WTC11 (cell line): ENCODE results near the gene EME2.

ENCODE experiments used
- ATF1 ChIP-seq: sonication (generic); formaldehyde crosslinking; IDR thresholded peaks from 2 replicates; pipeline ENCODE4 v1.8.1; 2023; ENCODE audit warnings: mild to moderate bottlenecking, moderate library complexity, missing genetic modification reagents
- IRF2 ChIP-seq: sonication (generic); formaldehyde crosslinking; IDR thresholded peaks from 2 replicates; pipeline ENCODE4 v1.8.0; 2022; ENCODE audit warnings: low read depth, missing genetic modification reagents, borderline replicate concordance
- JUN ChIP-seq: sonication (generic); formaldehyde crosslinking; IDR thresholded peaks from 2 replicates; pipeline ENCODE4 v1.8.0; 2023; ENCODE audit warnings: mild to moderate bottlenecking, missing genetic modification reagents
- SP1 ChIP-seq: sonication (generic); formaldehyde crosslinking; conservative IDR thresholded peaks from 2 replicates; pipeline ENCODE4 v1.8.1; 2022; ENCODE audit warnings: missing genetic modification reagents
- TEAD1 ChIP-seq: sonication (generic); formaldehyde crosslinking; IDR thresholded peaks from 2 replicates; pipeline ENCODE4 v1.8.0; 2022; ENCODE audit warnings: mild to moderate bottlenecking, missing genetic modification reagents
- TP53 ChIP-seq: sonication (generic); formaldehyde crosslinking; IDR thresholded peaks from 2 replicates; pipeline ENCODE4 v1.8.1; 2023; ENCODE audit warnings: mild to moderate bottlenecking, missing genetic modification reagents
- ZBTB21 ChIP-seq: sonication (generic); formaldehyde crosslinking; IDR thresholded peaks from 2 replicates; pipeline ENCODE4 v1.8.1; 2023; ENCODE audit warnings: mild to moderate bottlenecking, missing genetic modification reagents, borderline replicate concordance
- ZNF138 ChIP-seq: sonication (generic); formaldehyde crosslinking; conservative IDR thresholded peaks from 2 replicates; pipeline ENCODE4 v1.8.1; 2022; ENCODE audit warnings: mild to moderate bottlenecking, moderate library complexity, missing genetic modification reagents
- ZNF263 ChIP-seq: sonication (generic); formaldehyde crosslinking; IDR thresholded peaks from 2 replicates; pipeline ENCODE4 v1.8.1; 2022; ENCODE audit warnings: low read depth, mild to moderate bottlenecking, moderate library complexity, missing genetic modification reagents
- ZNF416 ChIP-seq: fragments of 250-450 bp; sonication (Bioruptor Pico); IDR thresholded peaks from 2 replicates; pipeline ENCODE4 v1.9.0; 2021; ENCODE audit warnings: mild to moderate bottlenecking, inconsistent platforms
- TF ChIP-seq, protein P1 (sequence below): sonication (generic); formaldehyde crosslinking; IDR thresholded peaks from 2 replicates; pipeline ENCODE4 v1.8.0; 2022; ENCODE audit warnings: mild to moderate bottlenecking, missing genetic modification reagents
- TF ChIP-seq, protein P2 (sequence below): fragments of 200-600 bp; IDR thresholded peaks from 2 replicates; pipeline ENCODE4 v1.8.0; 2022; ENCODE audit warnings: antibody characterized with exemption
- TF ChIP-seq, protein P3 (sequence below): fragments of 250-450 bp; sonication (Bioruptor Pico); IDR thresholded peaks from 2 replicates; pipeline ENCODE4 v1.9.0; 2021; ENCODE audit warnings: moderate library complexity, mild to moderate bottlenecking, inconsistent platforms, borderline replicate concordance

DNA sequence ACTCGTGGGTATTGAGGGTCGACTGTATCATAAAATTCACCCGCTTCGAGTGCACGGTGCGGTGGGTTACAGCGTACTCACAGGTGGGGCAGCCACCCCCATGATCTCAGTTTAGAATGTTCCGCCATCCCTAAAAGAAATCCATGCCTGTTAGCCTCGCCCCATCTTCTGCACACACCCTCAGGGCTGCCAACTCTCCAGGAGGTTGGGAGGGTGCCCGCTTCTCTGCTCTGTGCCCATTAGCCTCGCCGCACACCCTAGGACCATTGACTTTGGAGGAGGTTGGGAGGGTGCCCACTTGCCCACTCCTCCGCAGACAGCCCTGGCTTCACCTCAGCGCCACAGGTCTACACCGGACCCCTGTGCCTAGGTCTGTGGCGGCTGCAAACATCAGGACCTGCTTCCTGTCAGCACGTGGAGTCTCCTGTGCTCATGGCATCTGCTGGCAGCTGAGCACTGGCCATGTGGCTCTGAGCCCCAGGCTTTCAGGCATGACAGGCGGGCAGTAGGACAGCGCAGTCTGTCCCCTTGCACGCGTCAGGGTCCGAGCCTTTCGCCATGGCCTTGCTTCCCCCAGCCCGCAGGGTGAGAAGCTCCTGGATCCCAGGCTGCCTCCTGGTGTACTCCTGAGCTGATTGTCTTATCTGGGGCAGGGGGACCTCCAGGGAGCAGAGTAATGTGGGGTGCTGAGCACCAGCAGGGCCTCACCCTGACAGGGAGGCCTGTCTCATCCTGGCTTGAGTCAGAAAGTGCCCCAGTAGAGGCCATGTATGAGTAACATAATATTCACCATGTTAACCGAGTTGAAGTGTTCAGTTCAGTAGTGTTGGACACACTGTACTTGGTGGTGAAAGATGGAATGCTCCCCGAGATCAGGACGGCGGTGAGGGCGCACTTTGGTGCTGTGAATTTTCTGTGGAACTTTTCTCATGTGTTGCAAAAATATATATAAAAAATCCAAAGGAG is 23.2 kb upstream of the EME2 start:
- TF ChIP-seq, protein P1, sequence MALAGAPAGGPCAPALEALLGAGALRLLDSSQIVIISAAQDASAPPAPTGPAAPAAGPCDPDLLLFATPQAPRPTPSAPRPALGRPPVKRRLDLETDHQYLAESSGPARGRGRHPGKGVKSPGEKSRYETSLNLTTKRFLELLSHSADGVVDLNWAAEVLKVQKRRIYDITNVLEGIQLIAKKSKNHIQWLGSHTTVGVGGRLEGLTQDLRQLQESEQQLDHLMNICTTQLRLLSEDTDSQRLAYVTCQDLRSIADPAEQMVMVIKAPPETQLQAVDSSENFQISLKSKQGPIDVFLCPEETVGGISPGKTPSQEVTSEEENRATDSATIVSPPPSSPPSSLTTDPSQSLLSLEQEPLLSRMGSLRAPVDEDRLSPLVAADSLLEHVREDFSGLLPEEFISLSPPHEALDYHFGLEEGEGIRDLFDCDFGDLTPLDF (CRISPR knock-in tag): no peak
- TF ChIP-seq, protein P2, sequence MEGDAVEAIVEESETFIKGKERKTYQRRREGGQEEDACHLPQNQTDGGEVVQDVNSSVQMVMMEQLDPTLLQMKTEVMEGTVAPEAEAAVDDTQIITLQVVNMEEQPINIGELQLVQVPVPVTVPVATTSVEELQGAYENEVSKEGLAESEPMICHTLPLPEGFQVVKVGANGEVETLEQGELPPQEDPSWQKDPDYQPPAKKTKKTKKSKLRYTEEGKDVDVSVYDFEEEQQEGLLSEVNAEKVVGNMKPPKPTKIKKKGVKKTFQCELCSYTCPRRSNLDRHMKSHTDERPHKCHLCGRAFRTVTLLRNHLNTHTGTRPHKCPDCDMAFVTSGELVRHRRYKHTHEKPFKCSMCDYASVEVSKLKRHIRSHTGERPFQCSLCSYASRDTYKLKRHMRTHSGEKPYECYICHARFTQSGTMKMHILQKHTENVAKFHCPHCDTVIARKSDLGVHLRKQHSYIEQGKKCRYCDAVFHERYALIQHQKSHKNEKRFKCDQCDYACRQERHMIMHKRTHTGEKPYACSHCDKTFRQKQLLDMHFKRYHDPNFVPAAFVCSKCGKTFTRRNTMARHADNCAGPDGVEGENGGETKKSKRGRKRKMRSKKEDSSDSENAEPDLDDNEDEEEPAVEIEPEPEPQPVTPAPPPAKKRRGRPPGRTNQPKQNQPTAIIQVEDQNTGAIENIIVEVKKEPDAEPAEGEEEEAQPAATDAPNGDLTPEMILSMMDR: no peak
- TF ChIP-seq, protein P3, sequence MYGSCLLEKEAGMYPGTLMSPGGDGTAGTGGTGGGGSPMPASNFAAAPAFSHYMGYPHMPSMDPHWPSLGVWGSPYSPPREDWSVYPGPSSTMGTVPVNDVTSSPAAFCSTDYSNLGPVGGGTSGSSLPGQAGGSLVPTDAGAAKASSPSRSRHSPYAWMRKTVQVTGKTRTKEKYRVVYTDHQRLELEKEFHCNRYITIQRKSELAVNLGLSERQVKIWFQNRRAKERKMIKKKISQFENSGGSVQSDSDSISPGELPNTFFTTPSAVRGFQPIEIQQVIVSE: no peak
- TF ChIP-seq SP1 (CRISPR knock-in tag): no peak
- no peak for TF ChIP-seq TP53
- TF ChIP-seq ZNF263 (CRISPR knock-in tag): no peak
- no peak for TF ChIP-seq ZNF416 (CRISPR knock-in tag)
- TF ChIP-seq ATF1 (CRISPR knock-in tag): no peak
- TF ChIP-seq ZNF138: no peak
- TF ChIP-seq JUN: no peak
- no peak for TF ChIP-seq IRF2 (CRISPR knock-in tag)
- no peak for TF ChIP-seq ZBTB21 (CRISPR knock-in tag)
- TF ChIP-seq TEAD1 (CRISPR knock-in tag): no peak
